ENCODE data around the gene ARL8B.
"Not testable (repeated sequence)": the region's sequence is repeated elsewhere in the genome, so short reads cannot be mapped to it uniquely, and the experiment has no call there.

The ARL8B gene

DNA sequence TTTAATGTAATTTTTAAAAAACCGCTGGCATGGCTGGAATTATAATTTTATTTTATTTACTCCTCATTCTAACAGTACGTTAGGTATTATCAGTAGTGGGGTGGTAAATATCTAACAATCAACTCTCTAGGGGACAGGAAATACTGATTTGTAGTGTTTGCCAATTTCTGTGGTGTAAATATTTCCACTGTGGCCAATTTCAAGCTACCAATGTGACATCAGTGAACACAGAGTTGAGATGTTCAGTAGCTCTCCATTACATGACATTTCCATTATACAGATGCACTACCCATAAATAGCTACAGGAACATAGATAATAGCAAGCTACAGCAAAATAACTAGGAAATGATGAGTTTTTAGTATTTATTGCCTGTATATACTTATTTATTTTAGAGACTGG lies 10.0 kb upstream of the ARL8B start:
- no peak for TF ChIP-seq CTCF (IDR thresholded peaks at IDR 0.05; ENCODE audit: low read depth, low read length)
- no peak for DNase-seq (ENCODE audit: extremely low read depth, low read depth)

DNA sequence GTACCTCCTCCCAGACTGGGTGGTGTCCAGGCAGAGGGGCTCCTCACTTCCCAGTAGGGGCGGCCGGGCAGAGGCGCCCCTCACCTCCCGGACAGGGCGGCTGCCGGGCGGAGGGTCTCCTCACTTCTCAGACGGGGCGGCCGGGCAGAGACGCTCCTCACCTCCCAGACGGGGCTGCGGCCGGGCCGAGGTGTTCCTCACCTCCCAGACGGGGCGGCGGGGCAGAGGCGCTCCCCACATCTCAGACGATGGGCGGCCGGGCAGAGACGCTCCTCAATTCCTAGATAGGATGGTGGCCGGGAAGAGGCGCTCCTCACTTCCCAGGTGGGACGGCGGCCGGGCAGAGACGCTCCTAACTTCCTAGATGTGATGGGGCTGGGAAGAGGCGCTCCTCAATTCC lies 8.4 kb upstream of the ARL8B start:
- DNase-seq (ENCODE audit: extremely low read depth, low read depth): not testable (repeated sequence)

GRCh38 chr3:5115506-5116162 lies 6.5 kb upstream of the ARL8B start:
- no peak for TF ChIP-seq CTCF (IDR thresholded peaks at IDR 0.05; ENCODE audit: low read depth, low read length)
- no peak for DNase-seq (ENCODE audit: extremely low read depth, low read depth)

GRCh38 chr3:5116538-5116937 lies 5.6 kb upstream of the ARL8B start:
- DNase-seq (ENCODE audit: extremely low read depth, low read depth): no peak
- no peak for TF ChIP-seq CTCF (IDR thresholded peaks at IDR 0.05; ENCODE audit: low read depth, low read length)

DNA sequence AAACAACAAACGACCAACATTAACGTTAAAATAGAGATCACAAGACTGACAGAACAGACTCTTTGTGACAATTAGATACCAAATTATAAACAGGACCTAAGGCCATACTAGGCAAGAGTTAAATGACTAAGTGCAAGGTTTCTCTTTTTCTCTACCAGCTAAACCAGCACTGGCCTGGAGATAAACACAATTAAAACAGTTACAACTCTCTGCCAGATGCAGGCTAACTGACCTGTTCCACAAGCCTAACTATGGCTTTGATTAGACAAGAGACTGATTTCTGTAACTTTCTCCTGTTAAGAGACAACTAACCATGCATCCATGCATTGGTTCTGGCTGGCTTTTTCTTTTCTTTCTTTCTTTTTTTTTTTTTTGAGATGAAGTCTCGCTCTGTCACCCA lies 1.6 kb upstream of the ARL8B start:
- no peak for TF ChIP-seq CTCF (IDR thresholded peaks at IDR 0.05; ENCODE audit: low read depth, low read length)
- DNase-seq (ENCODE audit: extremely low read depth, low read depth): no peak

DNA sequence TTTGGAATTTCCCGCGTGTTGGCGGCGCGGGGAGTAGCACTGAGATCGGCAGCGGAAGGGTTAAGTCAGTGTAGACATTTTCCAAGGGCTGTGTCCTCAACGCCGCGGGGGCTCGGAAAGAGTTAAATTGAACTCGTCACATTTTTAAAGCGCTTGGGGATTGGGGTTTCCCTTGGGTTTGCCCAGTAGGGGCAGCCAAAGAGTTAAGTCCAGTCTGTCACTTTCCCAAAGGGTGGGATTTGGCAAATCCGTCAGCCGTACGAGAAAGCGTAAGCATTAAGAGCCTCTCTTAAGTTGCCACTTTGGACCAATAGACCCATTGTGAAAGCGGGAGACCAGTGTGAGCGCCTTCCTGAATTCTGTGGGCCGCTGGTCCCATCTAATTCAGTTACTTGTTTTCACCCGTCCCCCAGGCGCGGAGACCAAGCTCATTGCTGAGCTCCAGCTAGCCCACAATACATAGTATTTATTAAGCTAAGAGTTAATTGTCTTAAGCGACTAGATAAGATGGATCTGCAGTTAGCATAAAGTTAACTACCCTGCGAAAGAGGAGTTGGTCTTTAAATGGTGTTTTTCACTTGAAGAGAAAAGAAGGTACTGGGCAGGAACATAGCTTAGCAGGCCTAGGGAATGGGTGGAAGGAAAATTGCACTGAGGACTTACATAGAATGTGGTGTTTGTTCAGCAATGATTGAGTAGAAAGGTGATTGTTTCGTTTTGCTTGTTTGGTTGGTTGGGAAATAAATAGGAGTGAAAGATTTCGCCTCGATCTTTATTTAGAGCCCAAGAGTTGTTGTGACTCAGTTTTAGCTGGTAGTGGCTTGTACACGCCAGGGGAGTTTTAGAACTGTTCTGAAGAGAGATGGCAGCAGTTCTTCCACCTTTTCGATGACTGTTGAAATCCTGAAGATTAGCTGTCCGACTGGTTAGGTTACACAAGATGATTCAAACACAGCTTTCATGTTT lies 932 bp downstream of the ARL8B start:
- TF ChIP-seq CTCF (IDR thresholded peaks at IDR 0.05; ENCODE audit: low read depth, low read length): no peak
- DNase-seq (ENCODE audit: extremely low read depth, low read depth): peak; percentile 44

DNA sequence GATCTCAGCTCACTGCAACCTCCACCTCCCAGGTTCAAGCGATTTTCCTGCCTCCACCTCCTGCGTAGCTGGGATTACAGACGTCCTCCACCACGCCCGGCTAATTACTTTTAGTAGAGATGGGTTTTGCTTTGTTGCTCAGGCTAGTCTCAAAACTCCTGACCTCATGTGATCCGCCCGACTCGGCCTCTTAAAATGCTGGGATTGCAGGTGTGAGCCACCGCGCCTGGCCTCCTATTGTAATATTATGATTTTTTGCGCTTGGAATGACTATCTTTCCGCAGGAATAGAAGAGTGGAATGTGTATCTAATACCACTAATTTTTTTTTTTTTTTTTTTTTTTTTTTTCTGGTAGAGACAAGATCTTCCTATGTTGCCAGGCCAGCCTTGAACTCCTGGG lies 1.8 kb downstream of the ARL8B start:
- no peak for TF ChIP-seq CTCF (IDR thresholded peaks at IDR 0.05; ENCODE audit: low read depth, low read length)
- DNase-seq (ENCODE audit: extremely low read depth, low read depth): no peak

Measured in AG09319 (cell line).